Transverse colon (tissue), 3 donors: ENCODE measurements around the gene DGKH.

Experiments
- CTCF ChIP-seq, 5 experiments: fragments of 200-600 bp in 3 of 5; fragments of 450-650 bp in 2 of 5; sonication (generic) in 3 of 5; IDR thresholded peaks; 1 replicate in 2 of 5; 2 replicates in 3 of 5; pipeline ENCODE4 v1.5.1; 2016 to 2017; ENCODE audit warnings: antibody characterized with exemption in 5 of 5, inconsistent platforms in 3 of 5, mild to moderate bottlenecking in 2 of 5, moderate library complexity in 1 of 5
- EP300 ChIP-seq: sonication (generic); formaldehyde crosslinking; IDR thresholded peaks from one replicate; pipeline ENCODE4 v1.6.1; 2017; ENCODE audit warnings: antibody characterized with exemption, low read depth

DNA sequence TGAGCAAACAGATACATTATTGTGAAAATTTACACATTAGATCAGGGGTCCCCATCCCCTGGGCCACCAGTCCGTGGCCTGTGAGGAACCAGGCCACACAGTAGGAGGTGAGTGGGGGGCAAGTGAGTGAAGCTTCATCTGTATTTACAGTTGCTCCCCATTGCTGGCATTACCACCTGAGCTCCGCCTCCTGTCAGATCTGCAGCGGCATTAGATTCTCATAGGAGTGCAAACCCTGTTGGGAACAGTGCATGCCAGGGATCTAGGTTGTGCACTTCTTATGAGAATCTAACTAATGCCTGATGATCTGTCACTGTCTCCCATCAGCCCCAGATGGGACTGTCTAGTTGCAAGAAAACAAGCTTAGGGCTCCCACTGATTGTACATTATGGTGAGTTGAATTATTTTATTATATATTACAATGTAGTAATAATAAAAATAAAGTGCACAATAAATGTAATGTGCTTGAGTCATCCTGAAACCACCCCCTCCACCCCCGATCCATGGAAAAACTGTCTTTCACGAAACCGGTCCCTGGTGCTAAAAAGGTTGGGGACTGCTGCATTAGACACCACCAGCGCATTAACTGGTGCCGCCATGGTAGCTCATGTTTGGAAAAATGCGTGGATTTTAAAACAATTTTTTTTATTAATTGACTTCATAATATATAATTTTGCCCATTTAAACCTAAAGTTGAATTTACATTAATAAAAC is 51.7 kb downstream of the DGKH start:
- TF ChIP-seq CTCF (IDR thresholded peaks at IDR 0.05): no peak
- no peak for TF ChIP-seq EP300
